Umbilical cord (tissue), 2 donors: Measurements from ENCODE around the gene ACSL5. TPM values are rescaled to one million over a fixed set of nuclear protein-coding genes. Genes with fewer than 3 reads are reported as not detected.
A peak's percentile ranks its signal among the peaks of the same experiment; 100 is the strongest.
"Not testable (repeated sequence)": the region's sequence is repeated elsewhere in the genome, so short reads cannot be mapped to it uniquely, and the experiment has no call there.

Experiments
- DNase-seq: peaks from one replicate; pipeline ENCODE4 v3.0.0-alpha.2; 2015; ENCODE audit warnings: low spot score
- total RNA-seq: library from RNA; depleted of rRNA; stranded (reverse); fragments of >200 nt; gene quantifications from one replicate; pipeline ENCODE4 v1.2.3, GENCODE V29; 2014; ENCODE audit warnings: low replicate concordance; ENCODE audit not compliant: insufficient read depth

Gene ACSL5
- total RNA-seq, 1 donor from 2014 or later, result 3.1 TPM

GRCh38 chr10:112375721-112376395 is 1.9 kb downstream of the ACSL5 start:
- DNase-seq, result no peak

GRCh38 chr10:112376396-112376790 is 2.5 kb downstream of the ACSL5 start:
- DNase-seq, result no peak

- not testable (repeated sequence) for DNase-seq
Measured at GRCh38 chr10:112377116-112377515, 3.2 kb downstream of the ACSL5 start.

- DNase-seq, result no peak
Measured at GRCh38 chr10:112379635-112380296, 5.8 kb downstream of the ACSL5 start.

GRCh38 chr10:112382515-112383235 is 8.8 kb downstream of the ACSL5 start:
- no peak for DNase-seq

GRCh38 chr10:112383325-112383724 is 9.4 kb downstream of the ACSL5 start:
- peak; percentile 76 for DNase-seq

- DNase-seq, result no peak
Measured at GRCh38 chr10:112384141-112384540, 10.2 kb downstream of the ACSL5 start.

- DNase-seq, result no peak
Measured at GRCh38 chr10:112385201-112385600, 11.3 kb downstream of the ACSL5 start.

GRCh38 chr10:112388056-112388455 is 14.1 kb downstream of the ACSL5 start:
- DNase-seq, result not testable (repeated sequence)

GRCh38 chr10:112388548-112388947 is 14.6 kb downstream of the ACSL5 start:
- DNase-seq, result no peak

- no peak for DNase-seq
Measured at GRCh38 chr10:112389271-112389822, 15.4 kb downstream of the ACSL5 start.

GRCh38 chr10:112390125-112390703 is 16.3 kb downstream of the ACSL5 start:
- DNase-seq, result no peak

- no peak for DNase-seq
Measured at GRCh38 chr10:112393341-112393740, 19.4 kb downstream of the ACSL5 start.

GRCh38 chr10:112393827-112394226 is 19.9 kb downstream of the ACSL5 start:
- no peak for DNase-seq

- no peak for DNase-seq
Measured at GRCh38 chr10:112394475-112394875, 20.6 kb downstream of the ACSL5 start.

- DNase-seq, result no peak
Measured at GRCh38 chr10:112395809-112396530, 22.1 kb downstream of the ACSL5 start.

GRCh38 chr10:112397592-112397991 is 23.7 kb downstream of the ACSL5 start:
- no peak for DNase-seq

GRCh38 chr10:112402917-112403316 is 29.0 kb downstream of the ACSL5 start:
- DNase-seq, result no peak

- DNase-seq, result peak; percentile 5
Measured at GRCh38 chr10:112404617-112405016, 30.7 kb downstream of the ACSL5 start.

- DNase-seq, result not testable (repeated sequence)
Measured at GRCh38 chr10:112406806-112407205, 32.9 kb downstream of the ACSL5 start.

GRCh38 chr10:112407696-112408095 is 33.8 kb downstream of the ACSL5 start:
- no peak for DNase-seq
